GM23338 (cell line): Measurements from ENCODE around the gene LMNTD2. TPM values are rescaled to one million over a fixed set of nuclear protein-coding genes. Genes with fewer than 3 reads are reported as not detected.

Experiments used
- EZH2 ChIP-seq: fragments of 200-600 bp; sonication (generic); IDR thresholded peaks from one replicate; pipeline ENCODE4 v1.8.0; 2017; ENCODE audit warnings: antibody characterized with exemption, mild to moderate bottlenecking, low read depth; ENCODE audit not compliant: unreplicated experiment
- EZH2phosphoT487 ChIP-seq: fragments of 200-600 bp; sonication (generic); IDR thresholded peaks from one replicate; pipeline ENCODE4 v1.8.1; 2018; ENCODE audit warnings: antibody characterized with exemption; ENCODE audit not compliant: unreplicated experiment
- NANOG ChIP-seq: IDR thresholded peaks from 2 replicates; pipeline ENCODE4 v1.6.1; 2016; ENCODE audit warnings: antibody characterized with exemption, borderline replicate concordance
- POLR2AphosphoS5 ChIP-seq: IDR thresholded peaks from 2 replicates; pipeline ENCODE4 v1.6.1; 2016; ENCODE audit warnings: antibody characterized with exemption, low read depth
- REST ChIP-seq: IDR thresholded peaks from one replicate; pipeline ENCODE4 v1.6.1; 2018; ENCODE audit warnings: antibody characterized with exemption; ENCODE audit not compliant: unreplicated experiment
- ZNF331 ChIP-seq: fragments of 250-450 bp; sonication (Bioruptor Pico); IDR thresholded peaks from 2 replicates; pipeline ENCODE4 v1.5.0; 2020; ENCODE audit warnings: low read depth, mild to moderate bottlenecking, moderate library complexity
- polyA plus RNA-seq: library from polyadenylated mRNA; unstranded; fragments of >200 nt; fragmentation: Nextera tagmentation; extraction: Ambion mirVana; gene quantifications from 2 replicates; pipeline ENCODE4 v1.2.1, GENCODE V29; 2016
- total RNA-seq: library from RNA; depleted of rRNA; stranded (reverse); fragments of >200 nt; shearing (Covaris generic); gene quantifications from 2 replicates; pipeline ENCODE4 v1.2.3, GENCODE V29; 2014
- TF ChIP-seq, protein P1 (sequence below): fragments of 250-450 bp; sonication (Bioruptor Pico); IDR thresholded peaks from 2 replicates; pipeline ENCODE4 v1.5.0; 2020; ENCODE audit warnings: mild to moderate bottlenecking, moderate library complexity

LMNTD2 gene
- total and polyA plus RNA-seq, 2 experiments from 2014 or later: 1.3 to 2.1 TPM

DNA sequence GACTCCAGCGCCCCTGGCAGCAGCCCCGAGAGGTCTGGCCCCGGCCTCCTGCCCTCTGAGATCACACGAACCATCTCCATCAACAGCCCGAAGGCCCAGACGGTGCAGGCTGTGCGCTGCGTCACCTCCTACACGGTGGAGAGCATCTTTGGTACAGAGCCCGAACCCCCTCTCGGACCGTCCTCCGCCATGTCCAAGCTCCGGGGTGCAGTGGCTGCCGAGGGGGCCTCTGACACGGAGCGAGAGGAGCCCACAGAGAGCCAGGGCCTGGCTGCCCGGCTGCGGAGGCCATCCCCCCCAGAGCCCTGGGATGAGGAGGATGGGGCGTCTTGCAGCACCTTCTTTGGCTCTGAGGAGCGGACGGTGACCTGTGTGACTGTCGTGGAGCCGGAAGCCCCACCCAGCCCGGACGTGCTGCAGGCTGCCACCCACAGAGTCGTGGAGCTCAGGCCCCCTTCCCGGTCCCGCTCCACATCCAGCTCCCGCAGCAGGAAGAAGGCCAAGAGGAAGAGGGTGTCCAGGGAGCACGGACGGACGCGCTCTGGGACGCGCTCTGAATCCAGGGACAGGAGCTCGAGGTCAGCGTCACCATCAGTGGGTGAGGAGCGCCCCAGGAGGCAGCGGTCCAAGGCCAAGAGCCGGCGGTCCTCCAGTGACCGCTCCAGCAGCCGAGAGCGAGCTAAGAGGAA lies 47.6 kb upstream of the LMNTD2 start (continued):
- TF ChIP-seq REST: no peak
- TF ChIP-seq, protein P1, sequence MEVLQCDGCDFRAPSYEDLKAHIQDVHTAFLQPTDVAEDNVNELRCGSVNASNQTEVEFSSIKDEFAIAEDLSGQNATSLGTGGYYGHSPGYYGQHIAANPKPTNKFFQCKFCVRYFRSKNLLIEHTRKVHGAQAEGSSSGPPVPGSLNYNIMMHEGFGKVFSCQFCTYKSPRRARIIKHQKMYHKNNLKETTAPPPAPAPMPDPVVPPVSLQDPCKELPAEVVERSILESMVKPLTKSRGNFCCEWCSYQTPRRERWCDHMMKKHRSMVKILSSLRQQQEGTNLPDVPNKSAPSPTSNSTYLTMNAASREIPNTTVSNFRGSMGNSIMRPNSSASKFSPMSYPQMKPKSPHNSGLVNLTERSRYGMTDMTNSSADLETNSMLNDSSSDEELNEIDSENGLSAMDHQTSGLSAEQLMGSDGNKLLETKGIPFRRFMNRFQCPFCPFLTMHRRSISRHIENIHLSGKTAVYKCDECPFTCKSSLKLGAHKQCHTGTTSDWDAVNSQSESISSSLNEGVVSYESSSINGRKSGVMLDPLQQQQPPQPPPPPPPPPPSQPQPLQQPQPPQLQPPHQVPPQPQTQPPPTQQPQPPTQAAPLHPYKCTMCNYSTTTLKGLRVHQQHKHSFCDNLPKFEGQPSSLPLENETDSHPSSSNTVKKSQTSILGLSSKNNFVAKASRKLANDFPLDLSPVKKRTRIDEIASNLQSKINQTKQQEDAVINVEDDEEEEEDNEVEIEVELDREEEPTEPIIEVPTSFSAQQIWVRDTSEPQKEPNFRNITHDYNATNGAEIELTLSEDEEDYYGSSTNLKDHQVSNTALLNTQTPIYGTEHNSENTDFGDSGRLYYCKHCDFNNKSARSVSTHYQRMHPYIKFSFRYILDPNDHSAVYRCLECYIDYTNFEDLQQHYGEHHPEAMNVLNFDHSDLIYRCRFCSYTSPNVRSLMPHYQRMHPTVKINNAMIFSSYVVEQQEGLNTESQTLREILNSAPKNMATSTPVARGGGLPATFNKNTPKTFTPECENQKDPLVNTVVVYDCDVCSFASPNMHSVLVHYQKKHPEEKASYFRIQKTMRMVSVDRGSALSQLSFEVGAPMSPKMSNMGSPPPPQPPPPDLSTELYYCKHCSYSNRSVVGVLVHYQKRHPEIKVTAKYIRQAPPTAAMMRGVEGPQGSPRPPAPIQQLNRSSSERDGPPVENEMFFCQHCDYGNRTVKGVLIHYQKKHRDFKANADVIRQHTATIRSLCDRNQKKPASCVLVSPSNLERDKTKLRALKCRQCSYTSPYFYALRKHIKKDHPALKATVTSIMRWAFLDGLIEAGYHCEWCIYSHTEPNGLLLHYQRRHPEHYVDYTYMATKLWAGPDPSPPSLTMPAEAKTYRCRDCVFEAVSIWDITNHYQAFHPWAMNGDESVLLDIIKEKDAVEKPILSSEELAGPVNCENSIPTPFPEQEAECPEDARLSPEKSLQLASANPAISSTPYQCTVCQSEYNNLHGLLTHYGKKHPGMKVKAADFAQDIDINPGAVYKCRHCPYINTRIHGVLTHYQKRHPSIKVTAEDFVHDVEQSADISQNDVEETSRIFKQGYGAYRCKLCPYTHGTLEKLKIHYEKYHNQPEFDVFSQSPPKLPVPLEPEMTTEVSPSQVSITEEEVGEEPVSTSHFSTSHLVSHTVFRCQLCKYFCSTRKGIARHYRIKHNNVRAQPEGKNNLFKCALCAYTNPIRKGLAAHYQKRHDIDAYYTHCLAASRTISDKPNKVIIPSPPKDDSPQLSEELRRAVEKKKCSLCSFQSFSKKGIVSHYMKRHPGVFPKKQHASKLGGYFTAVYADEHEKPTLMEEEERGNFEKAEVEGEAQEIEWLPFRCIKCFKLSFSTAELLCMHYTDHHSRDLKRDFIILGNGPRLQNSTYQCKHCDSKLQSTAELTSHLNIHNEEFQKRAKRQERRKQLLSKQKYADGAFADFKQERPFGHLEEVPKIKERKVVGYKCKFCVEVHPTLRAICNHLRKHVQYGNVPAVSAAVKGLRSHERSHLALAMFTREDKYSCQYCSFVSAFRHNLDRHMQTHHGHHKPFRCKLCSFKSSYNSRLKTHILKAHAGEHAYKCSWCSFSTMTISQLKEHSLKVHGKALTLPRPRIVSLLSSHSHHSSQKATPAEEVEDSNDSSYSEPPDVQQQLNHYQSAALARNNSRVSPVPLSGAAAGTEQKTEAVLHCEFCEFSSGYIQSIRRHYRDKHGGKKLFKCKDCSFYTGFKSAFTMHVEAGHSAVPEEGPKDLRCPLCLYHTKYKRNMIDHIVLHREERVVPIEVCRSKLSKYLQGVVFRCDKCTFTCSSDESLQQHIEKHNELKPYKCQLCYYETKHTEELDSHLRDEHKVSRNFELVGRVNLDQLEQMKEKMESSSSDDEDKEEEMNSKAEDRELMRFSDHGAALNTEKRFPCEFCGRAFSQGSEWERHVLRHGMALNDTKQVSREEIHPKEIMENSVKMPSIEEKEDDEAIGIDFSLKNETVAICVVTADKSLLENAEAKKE (CRISPR knock-in tag): no peak
- TF ChIP-seq NANOG: no peak
- no peak for TF ChIP-seq ZNF331 (CRISPR knock-in tag)
- no peak for TF ChIP-seq POLR2AphosphoS5
- no peak for TF ChIP-seq EZH2
- no peak for TF ChIP-seq EZH2phosphoT487
